NOMO-1 treated with dmso at 0.1 percent for 144 hours (cell line): Measurements from ENCODE around the gene TRIM38.
"Not testable (repeated sequence)": the region's sequence is repeated elsewhere in the genome, so short reads cannot be mapped to it uniquely, and the experiment has no call there.

Source experiments
- DNase-seq: peaks from one replicate; lab custom pipeline; 2025; ENCODE audit not compliant: unreplicated experiment; lab: John Stamatoyannopoulos, UW

Gene TRIM38

DNA sequence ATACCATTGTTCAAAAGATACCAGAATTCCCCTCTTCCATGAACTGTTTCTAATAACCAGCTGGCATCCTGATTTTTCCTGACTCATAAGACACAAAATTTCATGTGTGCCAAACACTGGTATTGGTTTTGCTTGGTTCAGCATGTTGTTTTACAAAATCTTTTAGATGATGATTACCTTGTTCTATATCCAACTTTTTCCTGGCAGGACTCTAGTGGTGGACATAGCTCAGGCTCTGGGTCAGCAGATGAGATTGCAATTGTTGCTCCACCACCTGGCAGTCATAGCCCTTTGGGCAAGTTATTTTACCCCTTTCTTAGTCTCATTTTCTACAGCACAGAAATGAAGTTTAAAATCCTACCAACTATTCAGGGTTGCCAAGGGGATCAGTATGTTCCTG lies 6.2 kb downstream of the TRIM38 start:
- no peak for DNase-seq

DNA sequence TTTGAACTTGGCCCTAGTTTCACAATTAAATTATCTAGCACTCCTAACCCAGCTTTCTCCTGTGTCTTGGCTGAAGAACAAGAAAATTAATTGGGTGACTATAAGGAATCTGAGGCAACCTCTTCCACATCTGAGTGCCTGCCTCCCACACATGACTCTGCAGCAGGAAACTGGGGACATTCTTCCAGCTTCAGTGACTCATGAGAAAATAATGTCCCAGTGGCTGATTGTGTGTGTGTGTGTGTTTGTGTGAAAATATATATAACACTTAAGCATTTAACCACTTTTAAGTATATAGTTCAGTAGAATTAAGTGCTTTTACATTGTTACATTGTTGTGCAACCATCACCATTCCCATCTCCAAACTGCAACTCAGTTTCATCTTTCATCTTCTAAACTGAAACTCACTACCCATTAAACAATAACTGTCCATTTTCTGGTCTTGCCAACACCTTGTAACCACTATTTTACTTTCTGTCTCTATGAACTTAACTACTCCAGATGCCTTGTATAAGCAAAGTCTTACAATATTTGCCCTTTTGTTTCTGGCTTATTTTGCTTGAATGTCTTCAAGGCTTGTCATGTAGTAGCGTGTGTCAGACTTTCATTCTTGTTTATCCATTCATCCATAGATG lies 8.7 kb downstream of the TRIM38 start:
- no peak for DNase-seq

DNA sequence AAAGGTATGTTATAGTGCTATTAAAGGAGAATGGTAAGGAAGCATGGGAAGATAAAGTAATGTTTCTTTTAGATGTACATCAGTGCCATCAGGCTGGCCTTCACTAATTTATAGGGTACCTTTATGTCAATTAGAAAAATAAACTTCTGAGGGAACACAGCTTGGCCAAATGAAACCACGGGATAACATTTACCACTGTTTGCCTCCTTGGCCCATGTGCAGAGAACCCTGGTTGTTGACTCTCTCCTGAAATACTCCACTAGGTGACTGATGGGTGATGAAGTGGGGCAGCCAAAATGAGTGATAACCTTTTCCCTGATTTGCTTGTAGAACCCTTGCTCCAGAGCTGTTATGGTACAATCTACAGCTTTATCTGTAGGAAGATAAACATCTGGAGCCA lies 9.5 kb downstream of the TRIM38 start:
- DNase-seq = no peak

DNA sequence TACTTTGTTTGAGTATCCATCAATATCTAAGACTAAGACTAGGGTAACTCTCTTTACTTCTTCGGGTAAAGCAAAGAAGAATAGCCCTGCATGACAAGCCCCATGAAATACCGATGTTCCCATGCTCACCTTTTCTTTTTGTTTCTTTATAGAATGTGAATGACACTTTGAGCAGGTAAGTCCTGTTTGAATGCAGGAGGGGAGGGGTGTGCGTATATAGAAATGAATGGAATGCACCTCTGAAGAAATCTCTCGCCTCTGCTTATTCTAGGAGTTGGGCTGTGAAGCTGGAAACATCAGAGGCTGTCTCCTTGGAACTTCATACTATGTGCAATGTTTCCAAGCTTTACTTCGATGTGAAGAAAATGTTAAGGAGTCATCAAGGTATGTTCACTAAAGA lies 10.3 kb downstream of the TRIM38 start:
- DNase-seq = no peak

DNA sequence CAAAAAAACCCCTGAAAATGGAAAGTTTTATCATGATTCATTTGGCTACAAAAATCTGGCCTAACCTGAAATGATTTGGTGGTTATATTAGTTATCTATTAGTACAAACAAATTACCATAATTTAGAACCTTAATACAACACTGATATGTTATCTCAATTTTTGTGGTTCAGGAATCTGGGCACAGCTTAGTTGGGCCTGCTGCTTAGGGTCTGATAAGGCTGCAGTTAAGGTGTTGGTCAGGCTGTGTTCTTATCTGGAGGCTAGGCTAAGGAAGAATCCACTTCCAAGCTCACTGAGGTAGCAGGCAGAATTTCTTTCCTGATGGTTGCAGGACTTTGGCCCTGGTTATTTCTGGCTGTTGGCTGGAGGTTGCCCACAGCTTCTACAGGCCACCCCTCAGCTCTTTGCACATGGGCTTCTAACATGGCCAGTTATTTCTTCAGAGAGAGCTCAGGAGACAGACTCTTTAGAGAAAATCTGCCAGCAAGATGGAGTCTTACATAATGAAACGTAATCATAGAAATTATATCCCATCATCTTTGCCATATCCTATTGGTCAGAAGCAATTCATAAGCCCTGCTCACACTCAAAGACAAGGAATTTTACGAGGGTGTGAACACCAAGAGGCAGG lies 11.4 kb downstream of the TRIM38 start:
- no peak for DNase-seq

DNA sequence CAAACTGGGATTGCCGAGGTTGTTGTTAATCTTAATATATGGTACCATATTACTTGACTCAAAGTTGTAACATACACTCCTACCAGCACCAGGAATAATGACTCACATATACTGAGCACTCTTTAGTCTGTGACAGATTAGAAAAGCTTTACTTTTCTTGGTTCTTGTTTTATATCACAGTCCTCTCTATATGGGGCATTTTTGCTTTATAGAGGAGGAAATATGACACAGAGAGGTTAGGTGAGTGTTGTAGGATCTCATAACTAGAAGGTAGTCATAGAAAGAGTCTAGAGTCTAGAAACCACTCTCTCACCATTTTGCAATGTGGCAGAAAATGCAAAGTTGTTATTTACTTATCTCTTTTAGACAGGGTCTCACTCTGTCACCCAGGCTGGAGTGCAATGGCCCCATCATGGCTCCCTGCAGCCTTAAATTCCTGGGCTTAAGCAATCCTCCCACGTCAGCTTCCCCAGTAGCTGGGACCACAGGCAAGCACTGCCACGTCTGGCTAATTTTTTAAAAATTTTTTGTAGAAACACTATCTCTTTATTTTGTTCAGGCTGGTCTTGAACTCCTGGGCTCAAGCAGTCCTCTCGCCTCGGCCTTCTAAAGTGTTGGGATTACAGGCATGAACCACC lies 13.4 kb downstream of the TRIM38 start:
- no peak for DNase-seq

DNA sequence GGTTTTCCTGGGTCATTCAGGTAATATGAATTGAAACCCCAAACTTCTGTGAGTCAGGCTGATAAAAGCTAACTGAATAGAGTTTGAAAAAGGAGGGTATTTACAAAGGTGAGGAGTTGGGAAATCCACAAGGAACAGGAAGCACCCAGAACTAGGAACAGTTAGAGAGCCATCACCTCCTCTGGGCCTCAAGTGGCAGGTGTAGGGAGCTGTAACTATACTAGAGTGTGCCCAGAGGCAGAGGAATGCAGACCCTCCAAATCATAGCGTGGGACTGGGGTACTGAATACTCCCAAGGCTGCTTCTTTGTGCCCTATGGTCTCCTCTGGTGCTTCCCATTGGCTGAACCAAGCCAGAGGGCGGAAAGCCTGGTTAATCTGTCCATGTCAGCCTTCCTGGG lies 18.3 kb downstream of the TRIM38 start:
- no peak for DNase-seq

DNA sequence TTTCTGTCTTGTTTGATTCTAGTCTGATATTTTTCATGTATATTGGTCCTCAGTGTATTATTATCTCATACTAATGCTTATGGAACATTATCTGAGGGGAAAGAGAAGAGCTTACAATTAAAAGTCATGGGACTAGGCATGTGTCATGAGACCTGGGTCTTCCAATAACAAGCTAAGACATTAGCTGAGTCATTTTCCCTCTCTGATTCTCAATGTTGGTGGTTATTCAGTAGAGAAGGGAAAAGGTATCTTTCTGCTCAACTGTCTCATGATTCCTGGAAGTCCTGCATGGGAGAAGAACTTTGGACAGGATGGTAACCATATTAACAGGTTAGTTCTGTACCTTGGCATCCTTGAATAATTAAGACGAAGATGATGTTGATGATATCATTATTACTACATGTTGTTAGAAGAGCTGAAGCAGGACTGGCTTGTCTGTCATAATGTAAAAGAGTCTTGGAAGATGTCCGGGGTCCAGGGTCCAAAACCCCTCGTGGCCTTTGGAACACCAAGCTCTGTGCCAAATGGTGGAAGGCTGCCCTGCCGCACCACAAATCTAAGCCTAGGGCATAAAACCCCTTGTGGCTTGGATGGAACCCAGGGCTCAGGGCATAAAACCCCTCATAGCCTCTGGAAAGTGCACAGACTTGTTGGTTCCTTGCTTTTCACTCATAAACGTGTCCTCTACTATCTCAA lies 19.1 kb downstream of the TRIM38 start:
- DNase-seq = no peak

DNA sequence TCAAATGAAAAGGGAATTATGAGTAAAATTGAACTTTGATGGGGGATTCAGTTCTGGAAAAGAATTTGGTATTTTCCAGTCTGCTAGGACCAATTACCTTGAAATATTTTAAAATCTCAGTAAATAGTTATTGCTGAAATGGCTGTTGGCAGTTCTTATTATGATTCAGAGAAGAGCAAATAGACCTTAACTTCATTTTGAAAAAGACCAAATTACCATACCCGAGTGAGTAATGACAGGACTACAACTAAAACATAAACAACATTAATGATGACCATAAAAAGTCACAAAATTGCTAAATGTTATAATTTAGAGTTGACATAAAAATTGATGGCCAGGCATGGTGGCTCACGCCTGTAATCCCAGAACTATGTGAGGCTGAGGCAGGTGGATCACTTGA lies 21.7 kb downstream of the TRIM38 start:
- no peak for DNase-seq

DNA sequence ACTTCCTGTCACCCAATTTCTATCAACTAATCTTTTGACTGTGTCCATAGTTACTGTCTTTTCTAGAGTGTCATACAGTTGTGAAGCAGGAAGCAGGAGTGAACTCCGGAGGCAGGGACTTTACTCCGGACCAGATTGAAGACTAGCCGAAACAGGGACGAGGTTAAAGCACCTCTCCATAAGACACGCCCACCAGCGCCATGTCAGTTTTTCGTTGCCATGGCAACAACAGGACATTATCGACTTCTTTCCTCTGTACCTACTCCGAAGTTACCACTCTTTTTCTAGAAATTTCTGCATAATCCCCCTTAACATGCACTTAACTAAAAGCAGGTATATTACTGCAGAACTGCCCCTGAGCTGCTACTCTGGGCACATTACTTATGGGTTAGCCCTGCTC lies 25.2 kb downstream of the TRIM38 start:
- DNase-seq = no peak

DNA sequence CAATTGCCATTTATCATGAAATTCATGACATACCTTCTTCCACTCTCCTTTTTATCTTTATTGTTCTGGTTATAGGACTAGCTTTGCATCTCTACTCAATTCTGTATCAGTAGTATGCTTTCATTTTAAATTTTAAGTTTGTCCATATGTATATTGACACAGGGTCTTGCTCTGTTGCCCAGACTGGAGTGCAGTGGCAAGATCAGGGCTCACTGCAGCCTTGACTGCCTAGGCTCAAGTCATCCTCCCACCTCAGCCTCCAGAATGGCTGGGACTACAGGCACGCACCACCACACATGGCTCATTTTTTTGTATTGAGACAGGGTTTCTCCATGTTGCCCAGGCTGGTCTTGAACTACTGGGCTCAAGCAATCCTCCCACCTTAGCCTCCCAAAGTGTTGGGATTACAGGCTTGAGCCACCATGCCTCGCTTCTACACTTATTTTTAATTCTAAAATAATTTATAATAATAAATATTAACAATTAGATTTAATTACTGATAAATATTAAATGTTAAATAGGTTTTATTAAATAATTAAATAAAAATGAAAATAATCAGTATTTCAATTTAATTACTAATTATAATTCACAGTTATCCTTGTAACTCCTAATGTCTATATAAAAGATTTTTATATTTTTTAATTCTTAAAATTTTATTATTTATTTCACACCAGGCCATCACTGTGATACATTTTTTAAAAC lies 27.7 kb downstream of the TRIM38 start:
- DNase-seq = no peak

DNA sequence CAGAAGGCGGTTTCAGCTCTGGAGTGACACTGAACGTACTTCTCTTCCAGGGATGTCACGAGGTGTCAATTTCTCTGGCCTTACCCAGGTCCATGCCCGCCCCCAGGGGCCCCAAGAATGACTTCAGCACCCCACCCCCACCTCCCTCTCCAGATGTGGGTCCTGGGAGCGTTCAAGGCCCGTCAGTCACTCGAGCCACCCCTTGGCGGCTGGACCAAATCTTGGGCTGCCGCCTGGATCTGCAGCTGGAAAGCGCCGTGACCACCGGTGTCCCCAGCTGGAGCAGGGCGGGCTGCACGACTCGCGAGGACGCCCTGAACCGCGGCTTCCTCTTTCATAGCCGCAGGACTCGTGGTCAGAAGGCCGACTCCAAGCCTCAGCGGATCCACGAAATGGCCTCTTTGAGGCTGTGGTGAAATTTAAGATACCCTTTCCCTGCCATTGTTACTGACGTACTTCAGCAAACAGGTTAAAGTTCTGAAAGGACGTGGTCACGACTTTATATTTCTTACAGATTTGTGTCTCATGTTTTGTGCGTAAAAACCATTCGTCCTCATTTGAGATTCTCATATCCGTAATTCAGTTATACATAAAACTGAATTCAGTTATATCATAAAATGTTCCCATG lies 29.3 kb downstream of the TRIM38 start:
- DNase-seq = peak; percentile 66

DNA sequence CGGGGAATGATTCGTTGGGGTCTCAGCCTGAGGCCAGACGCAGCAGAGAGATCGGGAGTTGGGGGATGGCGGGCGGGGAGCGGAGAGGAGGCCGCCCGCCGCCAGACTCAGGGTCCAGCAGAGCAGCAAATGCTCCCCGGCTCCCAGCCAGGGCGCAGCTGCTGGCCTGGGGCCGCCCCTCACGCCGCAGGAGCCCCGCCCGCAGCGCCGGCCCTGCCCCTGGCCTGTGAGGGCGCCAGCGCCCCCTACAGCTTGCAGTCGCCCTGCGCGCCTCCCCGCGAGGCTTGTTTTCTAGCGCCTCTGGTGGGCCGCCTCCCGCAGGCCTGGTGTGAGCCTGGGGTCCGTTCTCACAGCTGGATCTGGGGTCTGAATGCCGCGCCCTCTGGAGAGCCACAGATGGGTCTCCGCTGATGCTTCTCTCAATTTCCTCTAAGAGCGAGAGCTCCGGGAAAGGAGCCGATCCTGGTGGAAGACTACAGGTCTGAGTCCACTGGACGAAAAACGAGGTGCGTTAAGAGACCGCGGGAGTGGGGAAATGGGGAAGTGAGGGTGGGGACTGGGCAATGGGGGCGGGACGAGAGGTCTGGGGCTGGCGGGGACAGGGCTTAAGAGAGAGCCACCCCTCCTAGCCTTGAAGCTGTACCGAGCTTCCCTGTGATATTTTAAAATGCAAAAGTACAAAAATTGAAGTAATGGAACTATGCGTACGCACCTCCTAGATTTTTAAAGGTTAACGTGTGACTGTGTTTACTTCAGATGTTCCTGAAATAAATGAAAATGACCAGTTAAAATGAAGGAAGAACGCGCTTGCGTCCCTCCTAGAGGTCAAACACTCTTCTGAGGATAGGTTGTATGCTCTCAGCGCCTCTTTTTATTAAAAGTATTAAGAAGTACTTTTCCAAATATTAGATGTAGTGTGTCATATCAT lies 30.1 kb downstream of the TRIM38 start:
- peak; percentile 84 for DNase-seq

DNA sequence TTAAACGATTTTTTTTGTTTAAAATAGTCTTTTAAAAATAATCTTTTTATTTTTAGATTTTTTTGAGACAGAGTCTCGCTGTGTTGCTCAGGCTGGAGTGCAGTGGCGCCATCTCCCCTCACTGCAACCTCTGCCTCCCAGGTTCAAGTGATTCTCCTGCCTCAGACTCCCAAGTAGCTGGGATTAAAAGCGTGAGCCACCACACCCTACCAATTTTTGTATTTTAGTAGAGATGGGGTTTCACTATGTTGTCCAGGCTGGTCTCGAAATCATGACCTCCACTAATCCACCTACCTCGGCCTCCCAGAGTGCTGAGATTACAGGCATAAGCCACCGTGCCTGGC lies 30.7 kb downstream of the TRIM38 start:
- not testable (repeated sequence) for DNase-seq

DNA sequence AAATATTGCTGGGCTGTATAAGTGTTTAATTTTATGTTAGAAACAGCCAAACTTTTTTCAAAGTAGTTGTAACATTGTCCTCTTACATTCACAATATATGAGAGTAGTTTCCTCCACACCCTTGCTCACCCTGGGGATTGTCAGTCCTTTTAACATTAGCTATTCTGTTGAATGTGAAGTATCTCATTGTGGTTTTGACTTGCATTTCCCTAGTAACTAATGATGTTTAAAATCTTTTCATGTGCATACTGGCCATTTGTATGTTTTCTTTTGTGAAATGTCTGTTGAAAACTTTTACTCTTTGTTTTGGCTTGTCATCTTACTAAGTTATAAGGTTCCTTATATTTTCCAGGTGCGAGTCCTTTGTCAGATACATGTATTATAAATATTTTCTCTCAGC lies 32.9 kb downstream of the TRIM38 start:
- no peak for DNase-seq

DNA sequence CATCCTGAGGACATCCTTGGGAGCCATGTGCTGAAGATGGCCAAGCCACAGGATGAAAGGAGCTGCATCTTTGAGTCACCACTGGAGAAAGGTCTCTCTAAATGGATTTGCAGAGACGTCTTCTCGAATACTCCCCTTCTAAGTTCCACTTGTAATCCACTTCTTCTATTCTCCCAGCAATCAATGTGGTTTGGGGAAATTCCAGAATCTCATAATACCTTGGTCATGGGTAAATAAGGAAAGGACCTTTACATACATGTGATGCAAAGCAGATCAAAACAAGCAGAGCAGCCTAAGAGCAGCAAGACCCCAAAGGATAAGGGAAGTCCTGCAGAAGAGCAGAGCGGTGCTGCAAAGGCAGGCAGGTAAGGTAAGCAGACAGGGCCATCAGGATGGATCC lies 35.3 kb downstream of the TRIM38 start:
- DNase-seq = no peak

DNA sequence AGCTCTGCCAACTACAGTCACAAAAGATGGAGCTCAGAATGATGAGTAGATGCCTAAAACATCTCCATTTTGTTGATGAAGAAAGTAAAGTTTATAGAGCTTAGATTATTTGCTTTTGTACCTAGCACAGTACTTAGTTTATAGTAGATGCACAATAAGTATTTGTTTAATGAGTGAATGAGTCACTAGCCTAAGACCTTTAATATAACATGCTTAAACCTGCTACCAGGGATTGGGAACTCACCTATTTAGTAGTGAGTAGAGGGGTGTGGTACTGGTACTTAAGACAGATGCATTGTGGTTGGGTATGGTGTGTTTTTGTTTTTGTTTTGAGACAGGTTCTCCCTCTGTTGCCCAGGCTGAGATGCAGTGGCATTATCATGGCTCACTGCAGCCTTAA lies 35.8 kb downstream of the TRIM38 start:
- DNase-seq = no peak

DNA sequence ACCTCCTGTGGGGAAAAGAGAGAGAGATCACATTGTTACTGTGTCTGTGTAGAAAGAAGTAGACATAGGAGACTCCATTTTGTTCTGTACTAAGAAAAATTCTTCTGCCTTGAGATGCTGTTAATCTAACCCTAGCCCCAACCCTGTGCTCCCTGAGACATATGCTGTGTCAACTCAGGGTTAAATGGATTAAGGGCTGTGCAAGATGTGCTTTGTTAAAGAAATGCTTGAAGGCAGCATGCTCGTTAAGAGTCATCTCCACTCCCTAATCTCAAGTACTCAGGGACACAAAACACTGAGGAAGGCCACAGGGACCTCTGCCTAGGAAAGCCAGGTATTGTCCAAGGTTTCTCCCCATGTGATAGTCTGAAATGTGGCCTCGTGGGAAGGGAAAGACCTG lies 36.6 kb downstream of the TRIM38 start:
- DNase-seq = not testable (repeated sequence)

DNA sequence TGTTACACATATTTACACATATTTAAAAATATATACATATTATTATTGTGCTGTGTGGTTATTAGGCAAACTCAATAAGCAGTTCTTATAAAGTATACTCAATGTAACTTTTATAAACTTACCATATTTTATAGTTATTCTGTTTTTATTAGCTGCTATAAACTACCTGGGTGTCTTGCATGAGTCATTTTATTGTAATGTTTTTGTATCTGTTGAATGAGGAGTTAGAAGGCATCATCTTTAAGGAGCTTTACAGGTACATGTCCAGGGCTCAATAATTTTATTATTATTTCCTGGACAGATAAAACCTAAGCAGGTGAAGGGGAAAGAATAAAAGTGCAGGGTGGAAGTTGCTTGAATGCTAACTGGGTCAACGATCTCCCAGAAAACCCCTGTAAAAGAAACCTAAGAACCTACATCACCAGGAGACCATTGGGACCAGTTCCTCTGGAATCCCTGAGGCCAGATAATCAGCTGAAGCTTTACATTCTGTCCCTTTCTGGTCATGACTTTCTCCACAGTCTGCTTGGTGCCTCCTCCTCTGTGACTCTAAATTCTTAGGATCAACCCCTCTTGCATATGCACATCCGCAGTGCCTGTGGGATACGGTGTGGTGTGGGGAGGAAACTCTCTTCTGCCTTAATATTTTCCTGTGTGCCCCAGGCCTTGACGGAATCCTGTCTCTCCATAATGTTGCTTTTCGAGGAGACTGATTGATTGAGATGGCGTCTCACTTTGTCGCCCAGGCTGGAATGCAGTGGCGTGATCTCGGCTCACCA lies 38.0 kb downstream of the TRIM38 start:
- DNase-seq = no peak
